Measurements from ENCODE around the gene SIAH3. TPM values are rescaled to one million over a fixed set of nuclear protein-coding genes. Genes with fewer than 3 reads are reported as not detected.

SIAH3 gene
- polyA plus RNA-seq, 1 donor from 2014 or later = 4.9 TPM

DNA sequence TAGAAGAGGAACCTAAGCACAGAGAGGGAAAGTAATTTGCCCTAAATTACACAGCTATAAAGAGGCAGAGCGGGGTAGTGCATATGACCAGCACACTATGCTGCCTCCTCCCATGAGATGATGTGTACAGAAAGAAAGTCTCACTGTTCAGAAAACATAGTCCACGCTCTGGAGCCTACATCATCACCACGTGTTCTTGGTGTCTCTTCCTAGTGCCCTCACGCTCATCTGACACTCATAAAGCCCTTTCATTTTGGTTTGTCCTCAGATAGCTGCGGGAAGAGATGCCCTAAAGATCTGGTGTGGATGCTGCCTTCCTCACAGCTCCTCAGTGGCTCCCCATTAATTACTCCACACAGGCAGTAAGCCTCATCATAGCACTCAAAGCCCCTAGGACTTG lies 27.4 kb upstream of the SIAH3 start:
- H3K27me3 ChIP-seq (ENCODE audit: insufficient read depth, low read depth, low read length) = no peaks in the 10 kb centered on the region
- H3F3A ChIP-seq (ENCODE audit: insufficient read depth, low read length, poor library complexity, severe bottlenecking) = no peaks in the 10 kb centered on the region
- H2AFZ ChIP-seq (ENCODE audit: low read depth, low read length) = no peak overlapping the region
- no peak overlapping the region for H3K9ac ChIP-seq (ENCODE audit: low read length)
- no peaks in the 10 kb centered on the region for H3K36me3 ChIP-seq (ENCODE audit: insufficient read depth, low read length)
- H3K9me3 ChIP-seq (ENCODE audit: low read length) = no peaks in the 10 kb centered on the region
- H3K4me2 ChIP-seq (ENCODE audit: low read length) = no peak overlapping the region
- H3K9me2 ChIP-seq (ENCODE audit: insufficient read depth, low read length) = no peaks in the 10 kb centered on the region
- H3K4me3 ChIP-seq (ENCODE audit: low read length) = no peak overlapping the region
- no peak overlapping the region for H3K27ac ChIP-seq (ENCODE audit: low read length)
- TF ChIP-seq, protein P1, sequence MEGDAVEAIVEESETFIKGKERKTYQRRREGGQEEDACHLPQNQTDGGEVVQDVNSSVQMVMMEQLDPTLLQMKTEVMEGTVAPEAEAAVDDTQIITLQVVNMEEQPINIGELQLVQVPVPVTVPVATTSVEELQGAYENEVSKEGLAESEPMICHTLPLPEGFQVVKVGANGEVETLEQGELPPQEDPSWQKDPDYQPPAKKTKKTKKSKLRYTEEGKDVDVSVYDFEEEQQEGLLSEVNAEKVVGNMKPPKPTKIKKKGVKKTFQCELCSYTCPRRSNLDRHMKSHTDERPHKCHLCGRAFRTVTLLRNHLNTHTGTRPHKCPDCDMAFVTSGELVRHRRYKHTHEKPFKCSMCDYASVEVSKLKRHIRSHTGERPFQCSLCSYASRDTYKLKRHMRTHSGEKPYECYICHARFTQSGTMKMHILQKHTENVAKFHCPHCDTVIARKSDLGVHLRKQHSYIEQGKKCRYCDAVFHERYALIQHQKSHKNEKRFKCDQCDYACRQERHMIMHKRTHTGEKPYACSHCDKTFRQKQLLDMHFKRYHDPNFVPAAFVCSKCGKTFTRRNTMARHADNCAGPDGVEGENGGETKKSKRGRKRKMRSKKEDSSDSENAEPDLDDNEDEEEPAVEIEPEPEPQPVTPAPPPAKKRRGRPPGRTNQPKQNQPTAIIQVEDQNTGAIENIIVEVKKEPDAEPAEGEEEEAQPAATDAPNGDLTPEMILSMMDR (IDR thresholded peaks at IDR 0.05; ENCODE audit: poor library complexity, severe bottlenecking) = no peak
- TF ChIP-seq, protein P2, sequence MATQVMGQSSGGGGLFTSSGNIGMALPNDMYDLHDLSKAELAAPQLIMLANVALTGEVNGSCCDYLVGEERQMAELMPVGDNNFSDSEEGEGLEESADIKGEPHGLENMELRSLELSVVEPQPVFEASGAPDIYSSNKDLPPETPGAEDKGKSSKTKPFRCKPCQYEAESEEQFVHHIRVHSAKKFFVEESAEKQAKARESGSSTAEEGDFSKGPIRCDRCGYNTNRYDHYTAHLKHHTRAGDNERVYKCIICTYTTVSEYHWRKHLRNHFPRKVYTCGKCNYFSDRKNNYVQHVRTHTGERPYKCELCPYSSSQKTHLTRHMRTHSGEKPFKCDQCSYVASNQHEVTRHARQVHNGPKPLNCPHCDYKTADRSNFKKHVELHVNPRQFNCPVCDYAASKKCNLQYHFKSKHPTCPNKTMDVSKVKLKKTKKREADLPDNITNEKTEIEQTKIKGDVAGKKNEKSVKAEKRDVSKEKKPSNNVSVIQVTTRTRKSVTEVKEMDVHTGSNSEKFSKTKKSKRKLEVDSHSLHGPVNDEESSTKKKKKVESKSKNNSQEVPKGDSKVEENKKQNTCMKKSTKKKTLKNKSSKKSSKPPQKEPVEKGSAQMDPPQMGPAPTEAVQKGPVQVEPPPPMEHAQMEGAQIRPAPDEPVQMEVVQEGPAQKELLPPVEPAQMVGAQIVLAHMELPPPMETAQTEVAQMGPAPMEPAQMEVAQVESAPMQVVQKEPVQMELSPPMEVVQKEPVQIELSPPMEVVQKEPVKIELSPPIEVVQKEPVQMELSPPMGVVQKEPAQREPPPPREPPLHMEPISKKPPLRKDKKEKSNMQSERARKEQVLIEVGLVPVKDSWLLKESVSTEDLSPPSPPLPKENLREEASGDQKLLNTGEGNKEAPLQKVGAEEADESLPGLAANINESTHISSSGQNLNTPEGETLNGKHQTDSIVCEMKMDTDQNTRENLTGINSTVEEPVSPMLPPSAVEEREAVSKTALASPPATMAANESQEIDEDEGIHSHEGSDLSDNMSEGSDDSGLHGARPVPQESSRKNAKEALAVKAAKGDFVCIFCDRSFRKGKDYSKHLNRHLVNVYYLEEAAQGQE (IDR thresholded peaks at IDR 0.05; ENCODE audit: borderline replicate concordance) = no peak
- TF ChIP-seq EZH2 (IDR thresholded peaks at IDR 0.05; ENCODE audit: borderline replicate concordance, insufficient read depth, low read length, poor library complexity, severe bottlenecking) (no peak), MXI1 (conservative IDR thresholded peaks at IDR 0.05; ENCODE audit: poor library complexity, severe bottlenecking) (no peak), RAD21 (conservative IDR thresholded peaks at IDR 0.05) (no peak), SMC3 (conservative IDR thresholded peaks at IDR 0.05; ENCODE audit: poor library complexity) (no peak), EP300 (conservative IDR thresholded peaks at IDR 0.05; ENCODE audit: poor library complexity, severe bottlenecking) (no peak), TAF1 (IDR thresholded peaks at IDR 0.05; ENCODE audit: low read depth) (no peak), POLR2AphosphoS5 (IDR thresholded peaks at IDR 0.05) (no peak)
- no peaks in the 10 kb centered on the region for H3K79me2 ChIP-seq (replicated peaks; ENCODE audit: insufficient read depth, low read length)
- H4K20me1 ChIP-seq (ENCODE audit: insufficient read depth) = no peaks in the 10 kb centered on the region

- H3K9me3 ChIP-seq (ENCODE audit: low read length) = no peaks in the 10 kb centered on the region
- no peaks in the 10 kb centered on the region for H3K9me2 ChIP-seq (ENCODE audit: insufficient read depth, low read length)
- TF ChIP-seq, protein P2 (IDR thresholded peaks at IDR 0.05; ENCODE audit: borderline replicate concordance) = no peak
- H3K4me2 ChIP-seq (ENCODE audit: low read length) = no peak overlapping the region
- no peaks in the 10 kb centered on the region for H4K20me1 ChIP-seq (ENCODE audit: insufficient read depth)
- no peaks in the 10 kb centered on the region for H3K36me3 ChIP-seq (ENCODE audit: insufficient read depth, low read length)
- no peak overlapping the region for H3K27ac ChIP-seq (ENCODE audit: low read length)
- H3F3A ChIP-seq (ENCODE audit: insufficient read depth, low read length, poor library complexity, severe bottlenecking) = no peaks in the 10 kb centered on the region
- no peak overlapping the region for H2AFZ ChIP-seq (ENCODE audit: low read depth, low read length)
- H3K9ac ChIP-seq (ENCODE audit: low read length) = no peak overlapping the region
- no peak overlapping the region for H3K4me3 ChIP-seq (ENCODE audit: low read length)
- no peaks in the 10 kb centered on the region for H3K27me3 ChIP-seq (ENCODE audit: insufficient read depth, low read depth, low read length)
- H3K79me2 ChIP-seq (replicated peaks; ENCODE audit: insufficient read depth, low read length) = no peaks in the 10 kb centered on the region
Measured at GRCh38 chr13:45876781-45877180, 25.2 kb upstream of the SIAH3 start.

Data from neural cell (in vitro differentiated cells).